ENCODE data around the gene EXOSC10. TPM values are rescaled to one million over a fixed set of nuclear protein-coding genes. Genes with fewer than 3 reads are reported as not detected.
"Not testable (repeated sequence)": the region's sequence is repeated elsewhere in the genome, so short reads cannot be mapped to it uniquely, and the experiment has no call there.

EXOSC10 gene
- total RNA-seq, 1 donor from 2014 or later = 81.8 TPM

DNA sequence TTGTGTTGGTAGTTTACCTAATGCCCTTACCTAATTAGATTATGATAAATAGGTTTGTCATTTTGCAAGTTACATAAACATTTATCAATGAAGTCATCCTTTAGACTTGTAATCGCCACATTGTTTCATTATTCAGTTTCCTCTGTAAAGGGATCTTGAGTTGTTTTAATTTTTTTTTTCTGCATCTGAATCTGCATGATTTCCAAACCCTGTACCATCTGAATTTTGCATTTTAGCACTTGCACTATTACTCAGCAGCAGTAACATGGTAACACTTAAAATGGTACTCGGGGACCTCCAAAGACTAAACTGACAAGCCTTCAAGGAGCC is 74.8 kb downstream of the EXOSC10 start:
- H3K4me3 Mint-ChIP-seq = no peak overlapping the region
- TF ChIP-seq, protein P1, sequence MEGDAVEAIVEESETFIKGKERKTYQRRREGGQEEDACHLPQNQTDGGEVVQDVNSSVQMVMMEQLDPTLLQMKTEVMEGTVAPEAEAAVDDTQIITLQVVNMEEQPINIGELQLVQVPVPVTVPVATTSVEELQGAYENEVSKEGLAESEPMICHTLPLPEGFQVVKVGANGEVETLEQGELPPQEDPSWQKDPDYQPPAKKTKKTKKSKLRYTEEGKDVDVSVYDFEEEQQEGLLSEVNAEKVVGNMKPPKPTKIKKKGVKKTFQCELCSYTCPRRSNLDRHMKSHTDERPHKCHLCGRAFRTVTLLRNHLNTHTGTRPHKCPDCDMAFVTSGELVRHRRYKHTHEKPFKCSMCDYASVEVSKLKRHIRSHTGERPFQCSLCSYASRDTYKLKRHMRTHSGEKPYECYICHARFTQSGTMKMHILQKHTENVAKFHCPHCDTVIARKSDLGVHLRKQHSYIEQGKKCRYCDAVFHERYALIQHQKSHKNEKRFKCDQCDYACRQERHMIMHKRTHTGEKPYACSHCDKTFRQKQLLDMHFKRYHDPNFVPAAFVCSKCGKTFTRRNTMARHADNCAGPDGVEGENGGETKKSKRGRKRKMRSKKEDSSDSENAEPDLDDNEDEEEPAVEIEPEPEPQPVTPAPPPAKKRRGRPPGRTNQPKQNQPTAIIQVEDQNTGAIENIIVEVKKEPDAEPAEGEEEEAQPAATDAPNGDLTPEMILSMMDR (conservative IDR thresholded peaks at IDR 0.05) = no peak
- H3K36me3 Mint-ChIP-seq = peaks cover 40% of the 10 kb centered on the region
- H3K27me3 Mint-ChIP-seq = no peaks in the 10 kb centered on the region
- no peak for DNase-seq (ENCODE audit: extremely low spot score, unreplicated experiment)
- H3K27ac Mint-ChIP-seq = no peak overlapping the region
- H3K9me3 Mint-ChIP-seq = no peaks in the 10 kb centered on the region
- H3K4me1 Mint-ChIP-seq (ENCODE audit: unreplicated experiment) = no peaks in the 10 kb centered on the region

DNA sequence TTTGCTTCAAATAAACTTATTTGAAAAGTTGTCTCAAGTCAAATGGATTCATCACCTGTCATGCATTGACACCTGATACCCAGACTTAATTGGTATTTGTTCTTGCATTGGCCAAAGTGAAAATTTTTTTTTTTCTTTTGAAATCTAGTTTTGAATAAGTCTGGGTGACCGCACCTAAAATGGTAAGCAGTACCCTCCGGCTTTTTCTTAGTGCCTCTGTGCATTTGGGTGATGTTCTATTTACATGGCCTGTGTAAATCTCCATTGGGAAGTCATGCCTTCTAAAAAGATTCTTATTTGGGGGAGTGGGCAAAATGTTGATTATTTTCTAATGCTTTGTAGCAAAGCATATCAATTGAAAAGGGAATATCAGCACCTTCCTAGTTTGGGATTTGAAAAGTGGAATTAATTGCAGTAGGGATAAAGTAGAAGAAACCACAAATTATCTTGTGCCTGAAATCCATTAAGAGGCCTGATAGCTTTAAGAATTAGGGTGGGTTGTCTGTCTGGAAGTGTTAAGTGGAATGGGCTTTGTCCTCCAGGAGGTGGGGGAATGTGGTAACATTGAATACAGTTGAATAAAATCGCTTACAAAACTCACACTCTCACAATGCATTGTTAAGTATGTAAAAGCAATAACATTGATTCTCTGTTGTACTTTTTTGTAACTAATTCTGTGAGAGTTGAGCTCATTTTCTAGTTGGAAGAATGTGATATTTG is 75.4 kb downstream of the EXOSC10 start:
- no peak for DNase-seq (ENCODE audit: extremely low spot score, unreplicated experiment)
- TF ChIP-seq, protein P1 (conservative IDR thresholded peaks at IDR 0.05) = no peak
- Mint-ChIP-seq H3K4me1 (ENCODE audit: unreplicated experiment) (no peaks in the 10 kb centered on the region), H3K27ac (no peak overlapping the region), H3K36me3 (peaks cover 40% of the 10 kb centered on the region), H3K4me3 (no peak overlapping the region), H3K9me3 (no peaks in the 10 kb centered on the region), H3K27me3 (no peaks in the 10 kb centered on the region)

DNA sequence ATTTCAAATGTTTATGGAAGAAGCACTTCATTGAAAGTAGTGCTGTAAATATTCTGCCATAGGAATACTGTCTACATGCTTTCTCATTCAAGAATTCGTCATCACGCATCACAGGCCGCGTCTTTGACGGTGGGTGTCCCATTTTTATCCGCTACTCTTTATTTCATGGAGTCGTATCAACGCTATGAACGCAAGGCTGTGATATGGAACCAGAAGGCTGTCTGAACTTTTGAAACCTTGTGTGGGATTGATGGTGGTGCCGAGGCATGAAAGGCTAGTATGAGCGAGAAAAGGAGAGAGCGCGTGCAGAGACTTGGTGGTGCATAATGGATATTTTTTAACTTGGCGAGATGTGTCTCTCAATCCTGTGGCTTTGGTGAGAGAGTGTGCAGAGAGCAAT is 76.5 kb downstream of the EXOSC10 start:
- Mint-ChIP-seq H3K9me3 (no peaks in the 10 kb centered on the region), H3K4me3 (no peak overlapping the region), H3K27ac (no peak overlapping the region), H3K36me3 (peaks cover 47% of the 10 kb centered on the region), H3K27me3 (no peaks in the 10 kb centered on the region), H3K4me1 (ENCODE audit: unreplicated experiment) (no peaks in the 10 kb centered on the region)
- TF ChIP-seq, protein P1 (conservative IDR thresholded peaks at IDR 0.05) = no peak
- no peak for DNase-seq (ENCODE audit: extremely low spot score, unreplicated experiment)

DNA sequence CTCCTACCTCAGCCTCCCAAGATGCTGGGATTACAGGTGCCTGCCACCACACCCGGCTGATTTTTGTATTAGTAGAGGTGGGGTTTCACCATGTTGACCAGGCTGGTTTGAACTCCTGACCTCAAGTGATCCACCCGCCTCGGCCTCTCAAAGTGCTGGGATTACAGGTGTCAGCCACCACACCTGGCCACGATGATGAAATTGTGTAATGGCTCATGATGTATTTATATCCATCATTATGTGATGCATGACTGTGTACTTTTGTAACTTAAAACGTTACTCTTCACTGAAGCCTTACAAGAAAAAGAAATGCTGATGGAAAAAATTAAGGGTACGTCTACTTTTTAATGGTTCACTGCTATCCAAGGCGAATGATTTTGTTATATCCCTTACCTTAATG is 79.7 kb downstream of the EXOSC10 start:
- Mint-ChIP-seq H3K4me1 (ENCODE audit: unreplicated experiment) (no peaks in the 10 kb centered on the region), H3K27ac (no peak overlapping the region), H3K27me3 (no peaks in the 10 kb centered on the region), H3K4me3 (no peak overlapping the region), H3K36me3 (peaks cover 42% of the 10 kb centered on the region), H3K9me3 (no peaks in the 10 kb centered on the region)
- TF ChIP-seq, protein P1 (conservative IDR thresholded peaks at IDR 0.05) = no peak
- no peak for DNase-seq (ENCODE audit: extremely low spot score, unreplicated experiment)

DNA sequence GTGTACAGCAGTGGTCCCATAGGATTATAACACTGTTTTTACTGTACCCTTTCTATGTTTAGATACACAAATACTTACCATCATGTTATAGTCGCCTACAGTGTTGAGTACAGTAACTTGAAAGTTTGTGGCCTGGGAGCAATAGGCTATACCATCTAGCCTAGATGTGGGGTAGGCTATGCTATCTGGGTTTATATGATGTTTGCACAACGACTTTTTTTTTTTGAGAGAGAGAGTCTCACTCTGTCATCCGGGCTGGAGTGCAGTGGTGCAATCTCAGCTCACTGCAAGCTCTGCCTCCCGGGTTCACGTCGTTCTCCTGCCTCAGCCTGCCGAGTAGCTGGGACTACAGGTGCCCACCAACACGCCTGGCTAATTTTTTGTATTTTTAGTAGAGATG is 80.3 kb downstream of the EXOSC10 start:
- not testable (repeated sequence) for DNase-seq (ENCODE audit: extremely low spot score, unreplicated experiment); H3K9me3 Mint-ChIP-seq; H3K4me1 Mint-ChIP-seq (ENCODE audit: unreplicated experiment); H3K27ac Mint-ChIP-seq; H3K4me3 Mint-ChIP-seq; H3K27me3 Mint-ChIP-seq
- H3K36me3 Mint-ChIP-seq = peaks cover 41% of the 10 kb centered on the region

Other genes with a start within 250 kb of the EXOSC10 start
- 153 and 188 TPM in 2 replicates for gene TARDBP, start 87.2 kb downstream of the EXOSC10 start, total RNA-seq (ENCODE audit: low replicate concordance)
- 0.29 and 0.34 TPM in 2 replicates for gene MASP2, start 52.6 kb downstream of the EXOSC10 start, total RNA-seq (ENCODE audit: low replicate concordance)
- 61.5 and 92.6 TPM in 2 replicates for gene SRM, start 39.9 kb downstream of the EXOSC10 start, total RNA-seq (ENCODE audit: low replicate concordance)
- 0.70 TPM in 1 of 2 replicates, not detected in the other for gene ANGPTL7, start 89.5 kb upstream of the EXOSC10 start, total RNA-seq (ENCODE audit: low replicate concordance)
- gene MTOR, start 162.7 kb upstream of the EXOSC10 start, total RNA-seq (ENCODE audit: low replicate concordance) = 41.5 and 53.0 TPM in 2 replicates
- gene UBIAD1, start 173.3 kb upstream of the EXOSC10 start, total RNA-seq (ENCODE audit: low replicate concordance) = 10.2 and 17.1 TPM in 2 replicates

Measured in type B pancreatic cell (in vitro differentiated cells).